CD4-positive, alpha-beta T cell (primary cell): Measurements from ENCODE around the gene MAPT. TPM values are rescaled to one million over a fixed set of nuclear protein-coding genes. Genes with fewer than 3 reads are reported as not detected.

ENCODE experiments used
- ATAC-seq: fragments of 200-7000 bp; cut with Tn5 transposase; one replicate; pipeline ENCODE4 v1.10.0; 2022; ENCODE audit warnings: mild to moderate bottlenecking; ENCODE audit not compliant: poor library complexity
- CTCF ChIA-PET: fragments of 350-600 bp; sonication (Branson Sonifier 250); formaldehyde crosslinking; loops from one replicate; lab custom pipeline; 2021; ENCODE audit warnings: antibody characterized with exemption, inconsistent platforms; lab: Charles Lee
- POLR2A ChIA-PET: fragments of 350-600 bp; sonication (Branson Sonifier 250); formaldehyde crosslinking; loops from one replicate; lab custom pipeline; 2021; ENCODE audit warnings: antibody characterized with exemption, inconsistent platforms; lab: Charles Lee
- DNase-seq, 14 experiments: peaks; one replicate each; pipeline ENCODE4 v3.0.0-alpha.2; 2013 to 2020; ENCODE audit warnings: mixed read lengths in 2 of 14
- H3K27ac ChIP-seq, 2 donors: one replicate each; pipeline versions ENCODE4 v1.5.1 to v1.7.0; 2013; ENCODE audit warnings: low read length in 2 of 2, low read depth in 1 of 2, mild to moderate bottlenecking in 1 of 2
- H3K27me3 ChIP-seq, 2 experiments: 1 replicate in 1 of 2; 2 replicates in 1 of 2; pipeline versions ENCODE4 v1.6.1 to v1.7.0; 2013; ENCODE audit warnings: low read length in 2 of 2, control low read depth in 1 of 2, mild to moderate bottlenecking in 1 of 2, moderate library complexity in 1 of 2; ENCODE audit not compliant: insufficient read depth in 2 of 2, control insufficient read depth in 1 of 2
- H3K36me3 ChIP-seq: one replicate; pipeline ENCODE4 v1.6.1; 2013; ENCODE audit warnings: low read length, control low read depth; ENCODE audit not compliant: insufficient read depth
- H3K4me1 ChIP-seq: one replicate; pipeline ENCODE4 v1.6.1; 2013; ENCODE audit warnings: low read length, control low read depth; ENCODE audit not compliant: insufficient read depth
- H3K4me3 ChIP-seq: one replicate; pipeline ENCODE4 v1.5.1; 2013; ENCODE audit warnings: mild to moderate bottlenecking, low read length, moderate library complexity
- H3K9me3 ChIP-seq, 2 experiments: 1 replicate in 1 of 2; 2 replicates in 1 of 2; pipeline versions ENCODE4 v1.6.1 to v1.7.0; 2013; ENCODE audit warnings: low read length in 2 of 2, mild to moderate bottlenecking in 2 of 2, control low read depth in 1 of 2, moderate library complexity in 1 of 2; ENCODE audit not compliant: control insufficient read depth in 1 of 2, insufficient read depth in 1 of 2
- H3K27ac Mint-ChIP-seq: one replicate; pipeline ENCODE4 v1.8.0; 2020; ENCODE audit warnings: mixed read lengths
- H3K27me3 Mint-ChIP-seq: one replicate; pipeline ENCODE4 v1.8.0; 2021; ENCODE audit warnings: mixed read lengths
- H3K36me3 Mint-ChIP-seq: one replicate; pipeline ENCODE4 v1.8.0; 2021; ENCODE audit warnings: low read depth, mixed read lengths
- H3K4me1 Mint-ChIP-seq: one replicate; pipeline ENCODE4 v1.8.0; 2021; ENCODE audit warnings: low read depth, mixed read lengths
- H3K4me3 Mint-ChIP-seq: one replicate; pipeline ENCODE4 v1.8.0; 2020; ENCODE audit warnings: mild to moderate bottlenecking, mixed read lengths
- H3K9me3 Mint-ChIP-seq: one replicate; pipeline ENCODE4 v1.8.0; 2020; ENCODE audit warnings: mixed read lengths
- CTCF ChIP-seq: fragments of 200-600 bp; IDR thresholded peaks from one replicate; pipeline ENCODE4 v1.8.0; 2022; ENCODE audit warnings: antibody characterized with exemption, mild to moderate bottlenecking
- intact Hi-C, 2 experiments: fragments of 100-400 bp; cut with DNase I in 1 of 2; cut with micrococcal nuclease in 1 of 2; formaldehyde crosslinking; loops; one replicate each; pipeline versions ENCODE4 v1.15.1 to v1.9.0; 2023 to 2025; cut with DNase I, micrococcal nuclease
- total RNA-seq, 174 experiments: library from RNA in 2 of 174; stranded (reverse) in 2 of 174; gene quantifications; one replicate each; pipeline ENCODE4 v1.2.3 and lab custom pipeline; 2021 to 2026

MAPT gene
- total RNA-seq, 2 experiments from 2014 or later = 0.41 to 0.53 TPM

GRCh38 chr17:45970659-45971058 is 76.3 kb downstream of the MAPT start:
- intact Hi-C loops = no loop called here
- no peak overlapping the region for H3K27ac Mint-ChIP-seq
- CTCF ChIA-PET = no interaction called here

GRCh38 chr17:45971698-45972141 is 77.4 kb downstream of the MAPT start:
- Mint-ChIP-seq H3K9me3 (peaks cover 2% of the 10 kb centered on the region), H3K4me3 (no peak overlapping the region), H3K4me1 (no peaks in the 10 kb centered on the region), H3K27me3 (peaks cover 24% of the 10 kb centered on the region), H3K36me3 (no peaks in the 10 kb centered on the region), H3K27ac (no peak overlapping the region)
- no peak for TF ChIP-seq CTCF
- Histone ChIP-seq H3K9me3 (peaks cover 0 to 7% of the 10 kb centered on the region in 2 experiments), H3K27me3 (no peaks in the 10 kb centered on the region), H3K4me3 (no peak overlapping the region), H3K27ac (no peak overlapping the region), H3K36me3 (no peaks in the 10 kb centered on the region), H3K4me1 (no peaks in the 10 kb centered on the region)
- DNase-seq (no peak), ATAC-seq (no peak)
- CTCF ChIA-PET = no interaction called here
- intact Hi-C loops = no loop called here
- POLR2A ChIA-PET = no interaction called here

More at GRCh38 chr17:45970659-45971058, 76.3 kb downstream of the MAPT start:
- H3K36me3 ChIP-seq = no peaks in the 10 kb centered on the region
- H3K27me3 Mint-ChIP-seq = peaks cover 27% of the 10 kb centered on the region
- no peak for TF ChIP-seq CTCF
- DNase-seq = no peak
- no peaks in the 10 kb centered on the region for H3K4me1 ChIP-seq
- H3K27me3 ChIP-seq = peaks cover 0 to 3% of the 10 kb centered on the region in 2 experiments
- H3K4me3 ChIP-seq = no peak overlapping the region
- no peak for ATAC-seq
- no peak overlapping the region for H3K27ac ChIP-seq
- no peak overlapping the region for H3K4me3 Mint-ChIP-seq
- H3K9me3 Mint-ChIP-seq = peaks cover 2% of the 10 kb centered on the region
- POLR2A ChIA-PET = no interaction called here
- H3K9me3 ChIP-seq = peaks cover 0 to 7% of the 10 kb centered on the region in 2 experiments
- no peaks in the 10 kb centered on the region for H3K36me3 Mint-ChIP-seq
- H3K4me1 Mint-ChIP-seq = no peaks in the 10 kb centered on the region

- TF ChIP-seq CTCF = no peak
- Mint-ChIP-seq H3K9me3 (peaks cover 2% of the 10 kb centered on the region), H3K4me3 (no peak overlapping the region), H3K4me1 (no peaks in the 10 kb centered on the region), H3K36me3 (no peaks in the 10 kb centered on the region), H3K27me3 (peaks cover 24% of the 10 kb centered on the region), H3K27ac (no peak overlapping the region)
- Histone ChIP-seq H3K4me3 (no peak overlapping the region), H3K9me3 (peaks cover 0 to 7% of the 10 kb centered on the region in 2 experiments), H3K27ac (no peak overlapping the region), H3K36me3 (no peaks in the 10 kb centered on the region), H3K4me1 (no peaks in the 10 kb centered on the region), H3K27me3 (no peaks in the 10 kb centered on the region)
- intact Hi-C loops = no loop called here
- ATAC-seq (no peak), DNase-seq (no peak)
- CTCF ChIA-PET = no interaction called here
- POLR2A ChIA-PET = no interaction called here
Observed at GRCh38 chr17:45972531-45972930, 78.2 kb downstream of the MAPT start.
